ENCODE results near the gene HS3ST5.

- TF ChIP-seq CTCF (IDR thresholded peaks at IDR 0.05) (no peak), POLR2A (IDR thresholded peaks at IDR 0.05) (no peak)
Observed at GRCh38 chr6:114075300-114075699, 267.5 kb downstream of the HS3ST5 start.
